Mesodermal cell (in vitro differentiated cells): ENCODE measurements around the gene PEPD.

Experiments used
- H3K27ac ChIP-seq: 2 replicates; pipeline ENCODE4 v1.7.0; 2013; ENCODE audit warnings: mild to moderate bottlenecking, low read depth, low read length, moderate library complexity; ENCODE audit not compliant: severe bottlenecking
- H3K36me3 ChIP-seq: 2 replicates; pipeline ENCODE4 v1.7.1; 2013; ENCODE audit warnings: mild to moderate bottlenecking, low read length, moderate library complexity; ENCODE audit not compliant: control insufficient read depth, insufficient read depth
- H3K4me1 ChIP-seq: one replicate; pipeline ENCODE4 v1.7.1; 2013; ENCODE audit warnings: mild to moderate bottlenecking, low read length; ENCODE audit not compliant: insufficient read depth, control insufficient read depth, poor library complexity, severe bottlenecking
- H3K4me3 ChIP-seq: 2 replicates; pipeline ENCODE4 v1.7.0; 2013; ENCODE audit warnings: low read length, control low read depth, mild to moderate bottlenecking; ENCODE audit not compliant: insufficient read depth, poor library complexity, severe bottlenecking; ENCODE audit errors: extremely low read depth
- H3K9me3 ChIP-seq: 2 replicates; pipeline ENCODE4 v1.7.1; 2013; ENCODE audit warnings: mild to moderate bottlenecking, low read length, moderate library complexity; ENCODE audit not compliant: control insufficient read depth
- WGBS, 2 experiments: methylation state at CpG; one replicate each; pipeline ENCODE4 v1.1.5; 2013; ENCODE audit warnings: missing lambda C conversion rate in 2 of 2; ENCODE audit not compliant: insufficient coverage in 2 of 2; 5-methylcytosine and 5-hydroxymethylcytosine counted together

PEPD gene

GRCh38 chr19:33472691-33473652, 48.6 kb downstream of the PEPD start:
- Histone ChIP-seq H3K4me3 (no peak overlapping the region), H3K9me3 (no peaks in the 10 kb centered on the region), H3K4me1 (peaks cover 11% of the 10 kb centered on the region), H3K36me3 (peaks cover 17% of the 10 kb centered on the region), H3K27ac (no peak overlapping the region)
- WGBS, 2 experiments: 85% methylated on average over 20 of the region's 23 CpGs

DNA sequence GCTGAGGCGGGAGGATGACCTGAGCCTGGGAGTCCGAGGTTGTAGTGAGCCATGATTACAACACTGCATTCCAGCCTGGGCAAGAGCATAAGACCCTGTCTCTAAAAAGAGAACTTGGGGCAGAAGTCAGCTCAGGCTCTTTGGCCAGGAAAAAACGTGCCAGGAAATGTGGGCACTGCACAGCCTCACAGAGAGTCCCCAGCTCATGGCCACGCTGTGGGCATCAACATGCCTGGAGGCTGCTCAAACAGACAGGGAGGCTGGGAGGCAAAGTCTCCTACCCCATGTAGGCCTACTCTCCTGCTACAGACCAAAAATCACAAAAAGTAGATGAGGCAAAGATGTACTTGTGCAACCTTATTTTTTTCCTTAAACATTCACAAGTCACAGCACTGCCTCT, 49.4 kb downstream of the PEPD start:
- Histone ChIP-seq H3K9me3 (no peaks in the 10 kb centered on the region), H3K4me1 (peaks cover 9% of the 10 kb centered on the region), H3K4me3 (no peak overlapping the region), H3K36me3 (peaks cover 12% of the 10 kb centered on the region), H3K27ac (no peak overlapping the region)
- 94 to 100% methylated on average over 3 to 4 of the region's 4 CpGs for WGBS, 2 experiments

DNA sequence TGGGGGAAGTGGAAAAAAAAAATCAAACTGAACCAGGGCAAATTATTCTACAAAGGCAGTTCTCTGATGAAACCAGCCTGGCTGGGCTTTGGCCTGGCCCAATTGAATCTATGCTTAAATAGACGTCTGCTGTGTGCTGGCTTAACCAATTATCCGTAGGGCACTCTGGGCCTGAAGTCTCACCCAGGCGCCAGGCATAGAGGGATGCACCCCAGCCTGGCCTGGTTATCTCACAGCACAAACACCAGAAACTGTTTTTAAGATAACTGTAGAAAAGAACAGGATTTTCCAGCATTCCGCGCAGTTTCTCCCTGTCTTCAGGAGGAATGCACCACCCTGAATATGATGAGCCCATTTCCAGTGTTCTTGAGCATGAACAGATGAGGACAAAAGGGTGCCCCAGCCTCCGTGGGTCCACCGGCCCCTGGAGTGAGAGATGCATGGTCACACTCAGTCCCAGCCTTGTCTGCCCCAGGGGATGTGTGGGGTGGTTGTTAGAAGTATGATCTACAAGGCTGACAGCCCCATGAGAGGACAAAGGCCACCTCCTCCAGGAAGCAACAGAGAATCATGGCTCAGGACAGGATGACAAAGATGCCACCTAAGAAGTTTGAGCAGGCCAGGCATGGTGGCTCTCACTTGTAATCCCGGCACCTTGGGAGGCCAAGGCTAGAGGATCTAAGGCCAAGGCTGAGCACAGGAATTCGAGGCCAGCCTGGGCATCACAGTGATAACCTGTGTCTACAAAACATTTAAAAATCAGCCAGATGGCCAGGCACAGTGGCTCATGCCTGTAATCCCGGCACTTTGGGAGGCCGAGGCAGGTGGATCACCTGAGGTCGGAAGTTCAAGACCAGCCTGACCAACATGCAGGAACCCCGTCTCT, 50.2 kb downstream of the PEPD start:
- 89 to 91% methylated on average over 11 to 12 of the region's 13 CpGs for WGBS, 2 experiments
- Histone ChIP-seq H3K27ac (no peak overlapping the region), H3K4me1 (peaks cover 7% of the 10 kb centered on the region), H3K4me3 (no peak overlapping the region), H3K9me3 (no peaks in the 10 kb centered on the region), H3K36me3 (peaks cover 8% of the 10 kb centered on the region)

- Histone ChIP-seq H3K36me3 (peaks cover 8% of the 10 kb centered on the region), H3K4me1 (peaks cover 7% of the 10 kb centered on the region), H3K4me3 (no peak overlapping the region), H3K9me3 (no peaks in the 10 kb centered on the region), H3K27ac (no peak overlapping the region)
- 89 to 92% methylated on average over 1 to 2 of the region's 5 CpGs for WGBS, 2 experiments
Observed at GRCh38 chr19:33470686-33471085, 50.9 kb downstream of the PEPD start.

GRCh38 chr19:33470040-33470330, 51.6 kb downstream of the PEPD start:
- H3K36me3 ChIP-seq: peaks cover 4% of the 10 kb centered on the region
- no peaks in the 10 kb centered on the region for H3K9me3 ChIP-seq
- peaks cover 7% of the 10 kb centered on the region for H3K4me1 ChIP-seq
- H3K27ac ChIP-seq: no peak overlapping the region
- no peak overlapping the region for H3K4me3 ChIP-seq
- WGBS, 2 experiments: 85 to 97% methylated on average over 6 to 7 of the region's 7 CpGs

DNA sequence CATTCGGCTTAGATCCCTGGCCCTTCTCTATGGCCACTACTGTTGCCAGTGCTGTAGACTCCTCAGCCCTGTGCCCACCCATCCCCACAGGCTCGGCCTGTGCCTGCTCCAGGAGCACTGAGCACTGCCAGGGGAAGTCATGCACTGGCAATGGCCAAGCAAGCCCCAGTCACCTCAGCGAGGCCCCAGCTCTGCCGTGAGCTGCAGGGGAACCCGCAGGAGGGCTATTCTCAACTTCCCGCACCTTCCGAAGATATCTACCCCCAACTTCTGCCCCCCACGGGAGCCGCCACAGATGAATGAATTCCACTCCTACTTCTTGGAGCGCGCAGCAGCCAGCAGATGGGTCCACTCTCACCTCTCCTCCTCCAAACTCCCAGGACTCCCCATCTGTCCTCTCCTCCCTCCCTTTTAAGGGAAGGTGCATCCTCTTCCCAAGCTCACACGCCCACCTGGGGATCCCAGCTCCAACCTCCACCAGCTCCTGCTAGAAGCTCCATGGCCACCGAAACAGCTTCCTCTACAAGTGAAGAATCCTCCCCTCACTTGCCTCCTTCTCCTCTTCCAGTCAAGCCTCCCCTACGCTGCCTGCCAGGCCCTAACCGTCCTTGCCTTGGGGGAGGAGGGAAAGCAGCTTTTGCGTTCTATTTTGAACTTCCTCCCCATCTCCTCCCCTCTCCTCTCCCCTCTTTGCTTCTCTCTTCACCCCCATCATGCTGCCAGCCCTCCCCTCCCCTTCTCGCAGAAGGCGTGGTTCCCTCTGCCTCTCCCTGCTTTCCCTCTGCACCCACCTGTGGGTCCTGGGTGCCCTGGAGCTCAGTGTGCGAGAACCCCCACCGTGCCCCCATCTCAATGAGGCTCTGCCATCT, 52.2 kb downstream of the PEPD start:
- peaks cover 4% of the 10 kb centered on the region for H3K36me3 ChIP-seq
- no peaks in the 10 kb centered on the region for H3K9me3 ChIP-seq
- H3K4me3 ChIP-seq: no peak overlapping the region
- H3K4me1 ChIP-seq: peaks cover 7% of the 10 kb centered on the region
- 93 to 96% methylated on average over 9 to 18 of the region's 20 CpGs for WGBS, 2 experiments
- no peak overlapping the region for H3K27ac ChIP-seq

- peaks cover 3% of the 10 kb centered on the region for H3K4me1 ChIP-seq
- H3K4me3 ChIP-seq: no peak overlapping the region
- H3K9me3 ChIP-seq: no peaks in the 10 kb centered on the region
- 94% methylated on average over 27 to 30 of the region's 31 CpGs for WGBS, 2 experiments
- no peaks in the 10 kb centered on the region for H3K36me3 ChIP-seq
- H3K27ac ChIP-seq: no peak overlapping the region
Observed at GRCh38 chr19:33468361-33469170, 53.0 kb downstream of the PEPD start.

- H3K9me3 ChIP-seq: no peaks in the 10 kb centered on the region
- no peak overlapping the region for H3K4me3 ChIP-seq
- no peak overlapping the region for H3K27ac ChIP-seq
- H3K4me1 ChIP-seq: no peaks in the 10 kb centered on the region
- peaks cover 3% of the 10 kb centered on the region for H3K36me3 ChIP-seq
- 93 to 94% methylated on average over 10 to 11 of the region's 11 CpGs for WGBS, 2 experiments
Observed at GRCh38 chr19:33467851-33468250, 53.7 kb downstream of the PEPD start.

GRCh38 chr19:33465834-33466233, 55.8 kb downstream of the PEPD start:
- Histone ChIP-seq H3K4me3 (no peak overlapping the region), H3K9me3 (no peaks in the 10 kb centered on the region), H3K27ac (no peak overlapping the region), H3K4me1 (no peaks in the 10 kb centered on the region), H3K36me3 (peaks cover 3% of the 10 kb centered on the region)
- no CpG with 5 or more reads among the region's 1 CpG for WGBS, 2 experiments
